CD4-positive, alpha-beta memory T cell (primary cell): ENCODE data around the gene SFXN5. TPM values are rescaled to one million over a fixed set of nuclear protein-coding genes. Genes with fewer than 3 reads are reported as not detected.

Source experiments
- CTCF ChIA-PET: fragments of 350-600 bp; sonication (Branson Sonifier 250); formaldehyde crosslinking; loops from one replicate; lab custom pipeline; 2021; ENCODE audit warnings: inconsistent platforms; ENCODE audit not compliant: partially characterized antibody; lab: Charles Lee
- POLR2A ChIA-PET: fragments of 350-600 bp; sonication (Branson Sonifier 250); formaldehyde crosslinking; loops from one replicate; lab custom pipeline; 2021; ENCODE audit not compliant: partially characterized antibody; lab: Charles Lee
- DNase-seq, 5 donors: peaks; one replicate each; pipeline versions ENCODE4 v3.0.0 to v3.0.0-alpha.2; 2020 to 2022; ENCODE audit warnings: mixed read lengths in 1 of 5
- H3K27ac ChIP-seq: one replicate; pipeline ENCODE4 v1.7.0; 2013; ENCODE audit warnings: low read depth, low read length
- H3K27me3 ChIP-seq: 2 replicates; pipeline ENCODE4 v1.7.0; 2013; ENCODE audit warnings: mild to moderate bottlenecking, low read length, moderate library complexity; ENCODE audit not compliant: insufficient read depth
- H3K36me3 ChIP-seq: 2 replicates; pipeline ENCODE4 v1.7.0; 2013; ENCODE audit warnings: mild to moderate bottlenecking, low read length, moderate library complexity; ENCODE audit not compliant: insufficient read depth
- H3K4me1 ChIP-seq: 2 replicates; pipeline ENCODE4 v1.7.0; 2013; ENCODE audit warnings: mild to moderate bottlenecking, low read length, moderate library complexity; ENCODE audit not compliant: insufficient read depth
- H3K4me3 ChIP-seq, 2 donors: one replicate each; pipeline ENCODE4 v1.7.0; 2013; ENCODE audit warnings: low read length in 2 of 2, mild to moderate bottlenecking in 1 of 2
- H3K9me3 ChIP-seq, 2 donors: one replicate each; pipeline ENCODE4 v1.7.0; 2013; ENCODE audit warnings: low read length in 2 of 2, control low read depth in 1 of 2; ENCODE audit not compliant: control insufficient read depth in 1 of 2
- H3K27ac Mint-ChIP-seq, 7 donors: one replicate each; pipeline ENCODE4 v1.8.0; 2020 to 2021; ENCODE audit warnings: mixed read lengths in 7 of 7, mild to moderate bottlenecking in 6 of 7, inconsistent platforms in 3 of 7, moderate library complexity in 3 of 7
- H3K27me3 Mint-ChIP-seq, 2 donors: one replicate each; pipeline ENCODE4 v1.8.0; 2020 to 2021; ENCODE audit warnings: mixed read lengths in 2 of 2
- H3K36me3 Mint-ChIP-seq, 2 donors: one replicate each; pipeline ENCODE4 v1.8.0; 2020 to 2021; ENCODE audit warnings: mixed read lengths in 2 of 2, inconsistent platforms in 1 of 2, mild to moderate bottlenecking in 1 of 2
- H3K4me1 Mint-ChIP-seq, 4 donors: one replicate each; pipeline ENCODE4 v1.8.0; 2020 to 2021; ENCODE audit warnings: mixed read lengths in 4 of 4, mild to moderate bottlenecking in 1 of 4
- H3K4me3 Mint-ChIP-seq, 8 donors: one replicate each; pipeline ENCODE4 v1.8.0; 2020 to 2021; ENCODE audit warnings: mixed read lengths in 8 of 8, mild to moderate bottlenecking in 7 of 8, moderate library complexity in 6 of 8, inconsistent platforms in 3 of 8
- H3K9me3 Mint-ChIP-seq, 8 donors: one replicate each; pipeline ENCODE4 v1.8.0; 2020 to 2021; ENCODE audit warnings: mixed read lengths in 8 of 8, mild to moderate bottlenecking in 5 of 8, inconsistent platforms in 3 of 8, moderate library complexity in 1 of 8
- intact Hi-C: fragments of 100-400 bp; cut with micrococcal nuclease; formaldehyde crosslinking; loops from one replicate; pipeline ENCODE4 v1.15.1; 2023
- polyA plus RNA-seq, 2 donors: library from polyadenylated mRNA; unstranded; fragments of 300-500 nt; fragmentation: Illumina TruSeq; gene quantifications; one replicate each; pipeline ENCODE4 v1.2.3, GENCODE V29; 2021
- total RNA-seq, 2 experiments: library from RNA; stranded (reverse); gene quantifications; one replicate each; pipeline ENCODE4 v1.2.3, GENCODE V29; 2021

The SFXN5 gene
- total and polyA plus RNA-seq, 4 experiments from 2014 or later = 0.95 to 10.0 (median 4.1) TPM

DNA sequence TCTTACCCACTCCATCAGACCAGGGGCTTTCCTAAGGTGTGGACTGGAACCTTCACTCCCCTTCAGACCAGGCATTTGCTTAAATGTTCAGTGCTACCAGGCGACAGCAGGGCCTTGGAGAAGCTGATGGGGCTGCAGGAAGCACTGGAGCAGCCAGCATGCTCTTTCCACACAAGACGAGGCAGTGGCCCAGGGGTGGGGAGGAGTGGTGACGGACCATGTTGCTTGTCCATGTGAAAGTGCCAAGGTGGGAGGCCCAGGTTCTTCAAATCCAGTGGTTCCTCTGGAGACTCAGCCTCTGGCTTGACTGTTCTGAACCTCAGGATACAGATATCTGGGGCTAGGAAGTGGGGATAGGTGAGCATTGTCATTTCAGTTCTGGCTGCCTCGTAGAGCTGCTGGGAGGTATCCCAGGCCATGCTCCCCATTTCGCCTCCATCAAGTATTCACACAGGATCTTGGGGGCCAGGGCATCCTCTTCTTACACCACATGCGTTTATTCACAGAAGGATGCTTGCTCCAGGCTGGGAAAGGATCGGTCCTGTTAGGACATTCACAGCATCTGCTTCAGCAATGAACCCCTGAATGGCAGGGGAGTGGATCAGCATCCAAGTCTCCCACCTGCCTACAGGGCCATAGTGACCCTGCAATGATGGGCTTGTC is 62.2 kb downstream of the SFXN5 start:
- DNase-seq = no peak
- no peak overlapping the region for H3K4me3 Mint-ChIP-seq
- H3K27me3 Mint-ChIP-seq = no peaks in the 10 kb centered on the region
- CTCF ChIA-PET = no interaction called here
- Histone ChIP-seq H3K27me3 (no peaks in the 10 kb centered on the region), H3K4me3 (no peak overlapping the region), H3K9me3 (no peaks in the 10 kb centered on the region), H3K4me1 (no peaks in the 10 kb centered on the region), H3K36me3 (no peaks in the 10 kb centered on the region), H3K27ac (no peak overlapping the region)
- H3K9me3 Mint-ChIP-seq = peaks cover 0 to 5% (median 0%) of the 10 kb centered on the region in 8 donors
- no peaks in the 10 kb centered on the region for H3K4me1 Mint-ChIP-seq
- peaks cover 0 to 4% of the 10 kb centered on the region in 2 donors for H3K36me3 Mint-ChIP-seq
- intact Hi-C loops = no loop called here
- H3K27ac Mint-ChIP-seq = no peak overlapping the region
- POLR2A ChIA-PET = no interaction called here

DNA sequence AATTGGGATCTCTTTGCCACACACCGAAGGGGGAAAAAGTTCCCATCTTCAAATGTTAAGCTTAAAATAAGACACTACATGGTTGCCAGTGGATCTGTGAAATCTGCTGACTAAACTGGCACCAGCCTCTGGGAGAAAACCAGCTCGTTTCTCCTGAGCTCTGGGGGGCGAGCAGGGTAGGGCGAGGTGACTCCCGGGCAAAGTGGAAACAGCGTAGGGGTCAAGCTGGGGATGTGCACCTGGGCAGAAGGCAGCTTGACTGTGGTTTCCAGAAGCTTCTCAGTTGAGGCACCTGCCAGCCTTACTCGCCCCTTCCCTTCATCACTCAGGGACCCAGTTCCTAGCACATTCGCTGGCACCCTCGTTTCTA is 62.8 kb downstream of the SFXN5 start:
- no peak overlapping the region for H3K4me3 ChIP-seq
- H3K36me3 ChIP-seq = no peaks in the 10 kb centered on the region
- Mint-ChIP-seq H3K27ac (no peak overlapping the region), H3K4me1 (no peaks in the 10 kb centered on the region), H3K27me3 (no peaks in the 10 kb centered on the region), H3K4me3 (no peak overlapping the region), H3K9me3 (peaks cover 0 to 5% (median 0%) of the 10 kb centered on the region in 8 donors), H3K36me3 (peaks cover 0 to 4% of the 10 kb centered on the region in 2 donors)
- no peak for DNase-seq
- no peaks in the 10 kb centered on the region for H3K27me3 ChIP-seq
- intact Hi-C loops = no loop called here
- no peaks in the 10 kb centered on the region for H3K4me1 ChIP-seq
- H3K9me3 ChIP-seq = no peaks in the 10 kb centered on the region
- CTCF ChIA-PET = no interaction called here
- H3K27ac ChIP-seq = no peak overlapping the region
- POLR2A ChIA-PET = no interaction called here

DNA sequence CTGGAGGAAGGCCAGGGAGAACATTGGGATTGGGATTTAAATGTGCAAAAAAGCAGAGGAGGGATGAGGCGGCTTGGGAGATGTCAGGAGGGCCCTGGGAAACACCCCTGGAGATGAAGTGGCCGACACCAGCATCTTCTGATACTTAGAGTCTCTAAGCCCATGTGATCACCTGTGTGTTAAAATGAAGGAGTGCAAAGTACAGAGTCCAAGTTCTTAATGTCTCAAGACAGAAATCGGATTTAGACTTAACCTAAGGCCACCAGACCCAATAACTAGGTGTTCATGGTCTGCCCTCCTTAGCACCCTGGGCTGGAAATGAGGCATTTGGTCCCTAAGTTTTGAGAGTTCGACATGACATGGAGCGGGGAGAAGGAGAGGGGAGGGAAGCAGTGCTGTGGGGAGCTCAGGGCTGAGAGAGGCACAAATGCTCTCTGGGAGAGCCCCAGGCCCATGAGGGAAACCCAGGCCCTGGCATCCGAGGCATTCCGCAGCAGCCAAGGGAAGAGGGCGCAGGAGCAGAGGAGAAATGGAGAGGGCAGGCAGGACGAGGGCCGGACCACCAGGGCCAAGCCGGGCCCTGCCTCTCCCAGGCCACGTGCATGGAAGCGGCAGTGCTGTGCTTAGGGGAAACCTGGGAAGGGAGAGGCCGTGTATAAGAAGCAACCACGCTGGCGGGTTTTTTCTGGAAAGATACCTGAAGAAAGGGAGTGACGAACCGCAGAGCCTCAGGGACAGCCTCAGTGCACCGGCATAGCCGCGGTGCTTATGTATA is 63.3 kb downstream of the SFXN5 start:
- no peaks in the 10 kb centered on the region for H3K4me1 Mint-ChIP-seq
- Histone ChIP-seq H3K36me3 (no peaks in the 10 kb centered on the region), H3K4me3 (no peak overlapping the region), H3K9me3 (no peaks in the 10 kb centered on the region), H3K4me1 (no peaks in the 10 kb centered on the region), H3K27me3 (no peaks in the 10 kb centered on the region), H3K27ac (no peak overlapping the region)
- no peaks in the 10 kb centered on the region for H3K27me3 Mint-ChIP-seq
- intact Hi-C loops = no loop called here
- H3K4me3 Mint-ChIP-seq = no peak overlapping the region
- H3K27ac Mint-ChIP-seq = no peak overlapping the region
- peaks cover 0 to 5% (median 0%) of the 10 kb centered on the region in 8 donors for H3K9me3 Mint-ChIP-seq
- no peak for DNase-seq
- POLR2A ChIA-PET = no interaction called here
- CTCF ChIA-PET = no interaction called here
- peaks cover 0 to 4% of the 10 kb centered on the region in 2 donors for H3K36me3 Mint-ChIP-seq

DNA sequence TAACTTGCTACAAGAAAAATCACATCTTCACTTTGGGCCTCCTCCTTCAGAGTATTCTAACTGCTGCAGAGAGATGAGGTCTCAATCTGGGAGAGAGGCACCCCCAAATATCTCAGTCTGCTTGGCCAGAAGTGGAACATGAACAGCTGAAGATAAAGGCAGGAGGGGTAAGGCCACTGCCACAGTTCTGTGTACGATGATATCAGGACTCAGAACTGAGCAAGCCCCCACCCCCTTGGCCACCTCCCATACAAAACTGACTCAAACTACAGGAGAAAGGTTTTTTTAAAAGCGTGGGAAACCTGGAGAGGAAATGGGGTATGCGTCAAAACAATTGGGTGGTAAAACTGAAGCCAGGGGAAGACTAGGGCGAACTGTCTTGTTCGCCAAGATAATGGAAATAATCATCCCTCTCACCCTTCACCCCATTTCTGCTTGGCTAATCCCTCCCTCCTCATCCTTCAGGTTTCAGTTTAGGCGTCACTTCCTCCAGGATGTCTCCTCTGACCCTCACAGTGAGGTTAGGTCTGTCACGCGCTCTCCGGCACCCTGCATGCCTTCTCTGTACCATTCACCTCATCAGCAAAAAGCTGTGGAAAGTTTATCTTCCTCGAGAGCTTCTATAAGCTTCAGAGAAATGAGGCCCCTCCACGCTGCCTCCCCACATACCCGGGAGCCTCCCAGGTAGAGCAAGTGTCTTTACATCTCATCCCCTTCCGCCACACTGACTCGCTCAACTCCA is 64.4 kb downstream of the SFXN5 start:
- ChIA-PET CTCF (no interaction called here), POLR2A (no interaction called here)
- Mint-ChIP-seq H3K4me3 (no peak overlapping the region), H3K9me3 (peaks cover 0 to 5% (median 0%) of the 10 kb centered on the region in 8 donors), H3K36me3 (peaks cover 0 to 4% of the 10 kb centered on the region in 2 donors), H3K27me3 (no peaks in the 10 kb centered on the region), H3K27ac (no peak overlapping the region), H3K4me1 (no peaks in the 10 kb centered on the region)
- intact Hi-C loops = no loop called here
- no peaks in the 10 kb centered on the region for H3K9me3 ChIP-seq
- no peaks in the 10 kb centered on the region for H3K4me1 ChIP-seq
- no peak overlapping the region for H3K27ac ChIP-seq
- no peaks in the 10 kb centered on the region for H3K27me3 ChIP-seq
- H3K4me3 ChIP-seq = no peak overlapping the region
- no peak for DNase-seq
- H3K36me3 ChIP-seq = no peaks in the 10 kb centered on the region

DNA sequence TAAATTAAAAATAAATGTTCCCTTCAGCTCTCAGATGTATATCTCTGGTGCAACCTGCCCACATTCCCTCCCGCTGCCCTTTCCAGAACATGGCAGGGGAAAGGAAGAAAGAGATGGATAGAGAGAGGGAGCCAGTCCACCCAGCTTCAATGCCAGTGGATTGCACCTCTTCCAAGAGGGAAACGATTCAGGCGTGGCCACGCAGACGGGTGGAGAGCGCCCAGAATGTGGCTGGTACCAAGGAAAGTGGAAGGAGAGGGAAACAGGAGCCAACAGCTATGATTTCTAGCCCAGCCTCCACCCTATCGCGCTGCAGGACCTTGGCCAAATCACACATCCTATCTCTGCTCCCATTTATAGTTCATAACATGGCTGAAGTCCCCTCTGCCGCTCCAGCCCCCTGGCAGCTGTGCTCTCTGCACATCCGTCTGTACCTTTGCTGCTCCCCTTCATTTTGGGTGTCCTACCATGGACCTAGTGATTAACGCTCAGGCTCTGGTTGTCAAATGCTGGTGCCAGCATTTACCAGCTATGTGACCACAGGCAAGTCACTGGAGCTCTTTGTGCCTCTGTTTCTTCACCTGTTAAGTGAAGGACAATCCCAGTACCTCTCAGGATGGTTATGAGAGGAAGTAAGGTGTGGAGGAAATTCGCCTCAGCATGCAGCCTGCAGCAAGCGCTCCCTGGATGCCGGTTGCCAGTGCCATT is 66.5 kb downstream of the SFXN5 start:
- CTCF ChIA-PET = interaction anchor here (1.1 to 1.6 kb wide), 2 partner anchors 12 to 31 kb away, joined by 3 to 4 read pairs; no protein-coding TSS in a partner anchor

DNA sequence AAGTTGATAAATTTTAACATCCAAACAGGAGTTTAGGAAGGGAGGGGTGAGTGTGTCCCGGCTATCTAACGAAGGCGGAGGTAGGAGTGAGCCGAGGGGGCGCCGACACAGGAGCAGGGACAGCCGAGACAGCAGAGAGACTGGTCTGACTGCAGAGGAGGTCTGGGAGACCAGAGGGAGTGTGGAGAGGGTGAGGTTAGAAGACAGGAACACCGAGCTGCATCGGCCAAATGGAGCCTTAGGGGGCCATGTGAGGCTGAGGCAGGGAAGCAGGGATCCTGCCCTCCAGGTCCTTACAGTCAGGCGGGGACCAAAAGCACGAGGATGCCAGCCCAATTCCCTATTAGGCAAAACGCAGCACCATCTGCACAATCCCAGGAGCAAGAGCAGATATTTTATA is 67.0 kb downstream of the SFXN5 start:
- Histone ChIP-seq H3K4me1 (no peaks in the 10 kb centered on the region), H3K4me3 (no peak overlapping the region), H3K27ac (no peak overlapping the region), H3K36me3 (no peaks in the 10 kb centered on the region), H3K27me3 (no peaks in the 10 kb centered on the region), H3K9me3 (no peaks in the 10 kb centered on the region)
- Mint-ChIP-seq H3K4me3 (no peak overlapping the region), H3K27me3 (no peaks in the 10 kb centered on the region), H3K9me3 (no peaks in the 10 kb centered on the region), H3K36me3 (peaks cover 0 to 4% of the 10 kb centered on the region in 2 donors), H3K4me1 (no peaks in the 10 kb centered on the region), H3K27ac (no peak overlapping the region)
- CTCF ChIA-PET = interaction anchor here (1.1 to 1.6 kb wide), 2 partner anchors 11 to 31 kb away, joined by 3 to 4 read pairs; no protein-coding TSS in a partner anchor
- intact Hi-C loops = no loop called here
- DNase-seq = no peak
- POLR2A ChIA-PET = no interaction called here

More for the DNA sequence above, 66.5 kb downstream of the SFXN5 start:
- Histone ChIP-seq H3K9me3 (no peaks in the 10 kb centered on the region), H3K27ac (no peak overlapping the region), H3K4me1 (no peaks in the 10 kb centered on the region), H3K27me3 (no peaks in the 10 kb centered on the region), H3K36me3 (no peaks in the 10 kb centered on the region), H3K4me3 (no peak overlapping the region)
- DNase-seq = no peak
- Mint-ChIP-seq H3K4me3 (no peak overlapping the region), H3K27ac (no peak overlapping the region), H3K36me3 (peaks cover 0 to 4% of the 10 kb centered on the region in 2 donors), H3K27me3 (no peaks in the 10 kb centered on the region), H3K4me1 (no peaks in the 10 kb centered on the region), H3K9me3 (no peaks in the 10 kb centered on the region)
- POLR2A ChIA-PET = no interaction called here
- intact Hi-C loops = no loop called here
